Measurements from ENCODE around the gene EXOC6B. TPM values are rescaled to one million over a fixed set of nuclear protein-coding genes. Genes with fewer than 3 reads are reported as not detected.
A peak's percentile ranks its signal among the peaks of the same experiment; 100 is the strongest.

The EXOC6B gene
- total and polyA plus RNA-seq, 2 of the 8 experiments (the other 6 are each of a cell fraction or from before 2014, with no cell fraction given): 13.5 to 33.0 TPM

DNA sequence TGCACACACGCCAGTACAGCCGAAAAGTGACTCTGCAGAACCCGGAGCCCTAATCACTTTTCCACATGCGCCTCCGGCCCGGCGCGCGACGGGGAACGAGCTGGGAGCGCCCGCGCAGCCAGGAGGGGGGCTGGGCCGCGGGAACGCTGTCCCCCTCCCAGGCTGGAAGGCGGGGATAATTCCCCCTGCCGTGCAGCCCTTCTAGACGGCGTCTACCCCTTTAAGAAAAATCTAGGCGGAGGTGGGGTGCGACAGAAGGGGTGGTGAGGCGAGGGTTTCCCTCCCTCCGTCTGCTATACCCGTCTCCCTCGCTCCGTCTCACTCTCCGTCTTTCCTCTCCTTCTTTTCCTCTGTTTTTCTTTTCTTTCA, 680.6 kb downstream of the EXOC6B start:
- ChIA-PET CTCF (ENCODE audit: partially characterized antibody) (interaction anchor here (0.6 to 0.7 kb wide), 2 partner anchors 321 to 775 kb away, joined by 3 read pairs; no protein-coding TSS in a partner anchor), POLR2A (ENCODE audit: partially characterized antibody) (interaction anchor here (1.1 kb wide), 1 partner anchor 81 kb away, joined by 3 read pairs; no protein-coding TSS in a partner anchor)
- H3K27ac ChIP-seq (ENCODE audit: low read depth, low read length): no peak overlapping the region
- no peak overlapping the region for H3K14ac ChIP-seq (ENCODE audit: insufficient read length)
- no peak overlapping the region for H2BK20ac ChIP-seq (ENCODE audit: low read length)
- no peaks in the 10 kb centered on the region for H3K79me2 ChIP-seq (ENCODE audit: control insufficient read depth in 1 of 2, insufficient read depth in 2 of 2, low read length in 2 of 2)
- FAIRE-seq: no peak
- H2BK15ac ChIP-seq (ENCODE audit: low read length): no peak overlapping the region
- no peak overlapping the region for H3K9ac ChIP-seq (replicated peaks in 1 of 4; ENCODE audit: extremely low read depth in 1 of 4, low read depth in 3 of 4, low read length in 3 of 4)
- H3K4ac ChIP-seq (replicated peaks; ENCODE audit: insufficient read length, low read depth, low read length): no peak overlapping the region
- H3K4me3 ChIP-seq (ENCODE audit: extremely low read depth in 1 of 4, insufficient read depth in 2 of 4, low read depth in 3 of 4, low read length in 4 of 4): peak overlapping the region; percentile 34 to 68 (median 60)
- no peak overlapping the region for H2BK5ac ChIP-seq (ENCODE audit: low read depth, low read length)
- H3K36me3 ChIP-seq (ENCODE audit: control insufficient read depth in 2 of 4, insufficient read depth in 4 of 4, low read length in 3 of 4): no peaks in the 10 kb centered on the region
- no peak overlapping the region for H3K23ac ChIP-seq (ENCODE audit: insufficient read length)
- peaks cover 62 to 94% (median 87%) of the 10 kb centered on the region in 4 experiments for H3K27me3 ChIP-seq (replicated peaks in 1 of 4; ENCODE audit: control insufficient read depth in 3 of 4, extremely low read depth in 1 of 4, insufficient read depth in 3 of 4, low read length in 3 of 4)
- H3K56ac ChIP-seq (replicated peaks; ENCODE audit: insufficient read length, low read depth, low read length): no peak overlapping the region
- no peak overlapping the region for H4K8ac ChIP-seq (ENCODE audit: extremely low read depth, insufficient read depth, low read length)
- H4K91ac ChIP-seq (replicated peaks; ENCODE audit: insufficient read length, low read length): no peak overlapping the region
- no peak overlapping the region for H3K18ac ChIP-seq (ENCODE audit: extremely low read depth, low read length)
- no peak for DNase-seq (ENCODE audit: low read depth in 1 of 2, low spot score in 2 of 2)
- H3K9me3 ChIP-seq (ENCODE audit: insufficient read depth in 2 of 2, low read depth in 1 of 2, low read length in 1 of 2): no peaks in the 10 kb centered on the region; a peak in 1 of 4 replicates
- H4K5ac ChIP-seq (ENCODE audit: insufficient read length, low read depth, low read length): no peak overlapping the region
- H3K4me1 ChIP-seq (replicated peaks in 1 of 4; ENCODE audit: control insufficient read depth in 3 of 4, insufficient read depth in 4 of 4, low read length in 3 of 4): peaks cover 7 to 47% (median 27%) of the 10 kb centered on the region in 4 experiments
- peaks cover 4 to 15% of the 10 kb centered on the region in 2 experiments for H4K20me1 ChIP-seq (replicated peaks in 1 of 2; ENCODE audit: control insufficient read depth in 1 of 2, insufficient read depth in 2 of 2, low read length in 2 of 2)
- no peak overlapping the region for H2BK120ac ChIP-seq (replicated peaks; ENCODE audit: low read depth, low read length)
- H3K4me2 ChIP-seq (ENCODE audit: insufficient read depth in 1 of 2, low read depth in 2 of 2, low read length in 2 of 2): peak overlapping the region; percentile 62 to 95
- no peak overlapping the region for H2AFZ ChIP-seq (ENCODE audit: low read length)
- TF ChIP-seq, protein P1, sequence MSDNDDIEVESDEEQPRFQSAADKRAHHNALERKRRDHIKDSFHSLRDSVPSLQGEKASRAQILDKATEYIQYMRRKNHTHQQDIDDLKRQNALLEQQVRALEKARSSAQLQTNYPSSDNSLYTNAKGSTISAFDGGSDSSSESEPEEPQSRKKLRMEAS (IDR thresholded peaks at IDR 0.05): peak; percentile 52; the same call in 1 of the 2 replicates
- TF ChIP-seq TEAD4 (IDR thresholded peaks at IDR 0.05; ENCODE audit: low read depth, low read length): no peak
- TF ChIP-seq, protein P2, sequence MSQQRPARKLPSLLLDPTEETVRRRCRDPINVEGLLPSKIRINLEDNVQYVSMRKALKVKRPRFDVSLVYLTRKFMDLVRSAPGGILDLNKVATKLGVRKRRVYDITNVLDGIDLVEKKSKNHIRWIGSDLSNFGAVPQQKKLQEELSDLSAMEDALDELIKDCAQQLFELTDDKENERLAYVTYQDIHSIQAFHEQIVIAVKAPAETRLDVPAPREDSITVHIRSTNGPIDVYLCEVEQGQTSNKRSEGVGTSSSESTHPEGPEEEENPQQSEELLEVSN (IDR thresholded peaks at IDR 0.05): peak; percentile 66
- TF ChIP-seq SP1 (IDR thresholded peaks at IDR 0.05; ENCODE audit: low read depth, low read length): 0 out of 2 replicates have a peak, but pooled peaks have one; percentile 28
- no peak overlapping the region for H2AK5ac ChIP-seq (ENCODE audit: low read depth, low read length)
- WGBS, 2 experiments (ENCODE audit: extremely low coverage in 1 of 2, insufficient coverage in 1 of 2, insufficient read length in 1 of 2, insufficient replicate concordance in 2 of 2, low coverage in 1 of 2, low lambda C conversion rate in 2 of 2, missing lambda C conversion rate in 1 of 2): 0% methylated on average over 19 of the region's 29 CpGs; no CpG with 5 or more reads in 1 of the 2 experiments
- no peaks in the 10 kb centered on the region for H3K79me1 ChIP-seq (ENCODE audit: low read depth, low read length)
- no peak overlapping the region for H2BK12ac ChIP-seq (ENCODE audit: low read depth, low read length)
- H3K23me2 ChIP-seq (ENCODE audit: low read depth, low read length): peaks cover 32% of the 10 kb centered on the region
